Left lobe of liver (tissue), 2 donors: ENCODE results near the gene SFN. TPM values are rescaled to one million over a fixed set of nuclear protein-coding genes. Genes with fewer than 3 reads are reported as not detected.

ENCODE experiments used
- ATAC-seq: fragments of 200-7000 bp; cut with Tn5 transposase; one replicate; pipeline ENCODE4 v1.9.1; 2020; ENCODE audit warnings: mild to moderate bottlenecking, moderate library complexity
- DNase-seq: peaks from one replicate; pipeline ENCODE4 v3.0.0-alpha.2; 2020; ENCODE audit warnings: low spot score
- total RNA-seq: library from RNA; stranded (reverse); gene quantifications from one replicate; pipeline ENCODE4 v1.2.1, GENCODE V29; 2021
- donor health status: DM: no; HTN: no; CAD: no; lungs with moderate emphysema.
- donor health status: DM: no; HTN: yes; CAD: no.

Gene SFN
- total RNA-seq, 1 donor from 2014 or later: 0.40 TPM

DNA sequence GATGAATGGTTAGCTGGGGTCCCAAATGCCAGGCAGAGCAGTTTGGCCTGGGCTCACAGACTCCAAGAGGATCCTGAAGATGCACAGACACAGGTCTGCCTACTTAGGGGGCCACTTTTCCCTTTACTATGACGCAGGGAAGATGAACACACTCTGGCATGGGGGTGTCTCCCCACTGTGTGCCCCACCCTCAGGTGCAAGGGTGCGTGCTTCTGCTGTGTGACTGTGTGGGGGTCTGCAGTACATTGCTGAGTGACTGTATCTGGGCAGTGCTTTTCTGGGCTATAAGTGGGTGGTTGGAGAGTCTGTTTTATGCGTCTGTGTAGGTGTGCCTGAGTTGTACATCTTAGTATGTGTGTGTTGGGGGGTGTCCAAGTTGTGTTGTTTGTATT lies 47.0 kb downstream of the SFN start:
- DNase-seq: no peak
- ATAC-seq: peak; percentile 0

DNA sequence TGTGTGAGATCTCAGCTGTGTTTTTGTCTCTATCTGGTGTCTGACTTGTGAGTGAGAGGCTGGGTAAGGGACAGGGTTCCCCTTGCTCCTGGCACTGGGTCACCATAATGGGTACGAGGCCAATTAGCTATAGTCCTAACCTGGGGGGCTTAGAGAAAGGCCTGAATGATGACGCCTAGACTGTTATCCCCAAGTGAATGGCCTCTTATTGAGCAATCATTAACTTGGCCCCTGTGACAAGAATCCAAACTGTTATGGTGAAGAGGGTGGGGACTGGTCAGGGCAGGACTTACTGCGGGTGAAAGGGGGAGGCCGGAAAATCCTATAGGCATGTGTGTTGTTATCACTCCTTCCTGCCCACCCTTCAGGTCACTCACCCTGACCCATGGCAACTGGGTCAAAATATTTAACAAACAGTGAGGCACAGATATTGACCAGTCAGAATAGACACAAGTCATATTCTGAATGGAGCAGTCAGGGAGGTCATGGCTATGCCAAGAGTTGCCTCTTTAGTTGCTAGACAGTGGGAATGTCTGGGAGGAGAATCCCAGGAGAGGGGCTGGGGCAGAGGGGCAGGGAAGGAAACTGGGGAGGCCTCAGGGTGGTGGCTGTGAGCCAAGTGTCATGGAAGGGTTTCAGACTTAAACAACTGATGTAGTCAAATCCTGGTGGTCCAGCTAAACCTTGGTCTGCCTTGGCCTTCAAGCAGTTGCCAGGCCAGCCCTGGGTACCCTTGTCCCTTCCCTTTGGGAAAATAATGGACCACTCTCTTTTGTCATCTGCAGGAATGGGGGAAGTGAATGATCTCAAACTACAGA lies 47.6 kb downstream of the SFN start:
- ATAC-seq (peak; percentile 8), DNase-seq (peak; percentile 72)

DNA sequence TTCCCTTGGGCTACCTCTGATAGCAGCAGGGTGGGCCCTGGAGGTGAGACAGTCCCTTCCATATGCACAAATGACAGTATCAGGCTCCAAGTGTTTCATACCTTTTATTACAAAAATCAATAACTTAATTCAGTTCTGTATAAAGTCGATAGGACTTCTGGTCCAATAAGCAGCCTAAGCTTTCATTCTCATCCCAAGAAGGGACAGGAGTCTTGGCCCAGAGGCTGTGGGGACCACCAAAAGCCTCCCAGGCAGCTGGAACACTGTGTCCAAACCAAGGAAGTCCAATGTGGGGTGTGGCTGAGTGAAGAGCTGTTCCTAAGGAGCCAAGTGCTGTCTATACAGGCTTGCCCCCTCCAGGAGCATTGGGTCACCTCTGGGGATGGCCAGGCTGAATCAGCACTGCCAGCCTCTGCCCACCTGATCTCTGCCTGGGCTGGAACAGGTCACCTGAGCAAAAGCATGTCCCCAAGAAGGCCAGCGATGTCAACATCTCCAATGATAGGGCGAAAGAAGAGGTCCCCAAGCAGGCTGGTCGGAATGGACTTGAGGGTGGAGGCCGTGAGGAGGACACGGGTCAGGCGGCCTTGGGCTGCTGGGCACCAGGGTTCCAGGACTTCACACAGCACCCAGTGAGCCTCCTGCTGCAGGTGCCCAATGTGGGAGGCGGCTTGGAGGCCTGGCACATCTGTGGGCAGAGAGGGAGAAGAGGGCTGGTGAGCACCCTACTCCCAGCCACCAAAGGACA lies 48.6 kb downstream of the SFN start:
- ATAC-seq (no peak), DNase-seq (no peak)

DNA sequence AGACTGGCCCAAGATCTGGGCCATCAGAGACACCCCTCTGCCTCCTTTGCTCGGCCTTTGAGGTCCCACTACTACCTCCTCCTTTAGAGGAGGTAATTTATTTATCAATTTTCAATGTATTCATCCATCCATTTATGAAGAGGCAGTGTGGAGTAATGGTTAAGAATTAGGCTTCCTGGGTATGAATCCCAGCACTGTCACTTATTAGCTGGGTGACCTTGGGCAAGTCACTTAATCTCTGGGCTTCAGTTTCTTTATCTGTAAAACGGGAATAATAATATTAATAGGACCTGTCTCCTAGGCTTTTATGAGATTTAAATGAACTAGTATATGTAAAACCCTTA lies 49.2 kb downstream of the SFN start:
- DNase-seq (no peak), ATAC-seq (no peak)

DNA sequence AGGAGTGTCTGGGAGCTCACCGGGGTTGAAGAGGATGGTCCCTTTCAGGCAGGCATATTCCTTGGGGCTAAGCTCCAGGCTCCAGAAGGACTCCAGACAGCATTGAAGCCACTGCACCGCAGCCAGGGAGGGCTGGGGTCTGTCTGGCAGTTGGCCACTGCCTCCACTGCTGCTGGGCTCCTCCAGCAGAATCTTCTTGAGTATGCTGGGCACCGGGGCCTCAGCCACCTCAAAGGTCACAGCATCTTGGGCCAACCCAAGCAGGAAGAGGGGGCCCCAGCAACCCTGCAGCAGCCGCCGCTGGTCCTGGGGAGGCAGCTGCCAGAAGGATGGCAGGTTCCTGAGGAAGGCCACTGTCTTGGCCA lies 50.4 kb downstream of the SFN start:
- no peak for DNase-seq

More for the DNA sequence above, 50.4 kb downstream of the SFN start:
- no peak for ATAC-seq

Other genes starting within 250 kb of the SFN start
- 27.0 TPM for gene ARID1A, start 167.1 kb upstream of the SFN start, total RNA-seq
- gene PIGV, start 75.2 kb upstream of the SFN start, total RNA-seq: 30.8 TPM
- gene ZDHHC18, start 36.5 kb upstream of the SFN start, total RNA-seq: 10.3 TPM
- 15.9 TPM for gene GPN2, start 27.1 kb downstream of the SFN start, total RNA-seq
- gene GPATCH3, start 37.3 kb downstream of the SFN start, total RNA-seq: 7.1 TPM
- gene NR0B2, start 50.8 kb downstream of the SFN start, total RNA-seq: 79.2 TPM
- 43.2 TPM for gene NUDC, start 58.6 kb downstream of the SFN start, total RNA-seq
- gene KDF1, start 97.3 kb downstream of the SFN start, total RNA-seq: 2.9 TPM
- gene TRNP1, start 130.5 kb downstream of the SFN start, total RNA-seq: 2.8 TPM
- 0.13 TPM for gene TENT5B, start 149.7 kb downstream of the SFN start, total RNA-seq